Thoracic aorta (tissue), 2 donors: ENCODE results near the gene PKDREJ. TPM values are rescaled to one million over a fixed set of nuclear protein-coding genes. Genes with fewer than 3 reads are reported as not detected.

ENCODE experiments used
- ATAC-seq: fragments of 150-250 bp; one replicate; pipeline ENCODE4 v1.8.0; 2017; ENCODE audit warnings: low read depth; ENCODE audit not compliant: insufficient number of reproducible peaks, low FRiP score
- DNase-seq: peaks from one replicate; pipeline ENCODE4 v3.0.0-alpha.2; 2020; ENCODE audit warnings: low spot score
- H3K27ac ChIP-seq, 2 donors: fragments of 200-600 bp; sonication (generic); 1 replicate in 1 of 2; 2 replicates in 1 of 2; pipeline ENCODE4 v1.5.1; 2016; ENCODE audit warnings: mild to moderate bottlenecking in 2 of 2, moderate library complexity in 2 of 2
- H3K27me3 ChIP-seq: fragments of 200-600 bp; sonication (generic); replicated peaks from 2 replicates; pipeline ENCODE4 v1.6.0; 2016; ENCODE audit warnings: mild to moderate bottlenecking; ENCODE audit not compliant: insufficient read depth
- H3K36me3 ChIP-seq: fragments of 200-600 bp; sonication (generic); one replicate; pipeline ENCODE4 v1.5.1; 2016
- H3K4me1 ChIP-seq, 2 donors: fragments of 200-600 bp; sonication (generic); 1 replicate in 1 of 2; 2 replicates in 1 of 2; pipeline versions ENCODE4 v1.5.1 to v1.6.0; 2016; ENCODE audit warnings: low read depth in 2 of 2, mild to moderate bottlenecking in 1 of 2; ENCODE audit not compliant: control insufficient read depth in 1 of 2
- H3K4me3 ChIP-seq: fragments of 200-600 bp; sonication (generic); 2 replicates; pipeline ENCODE4 v1.5.1; 2016; ENCODE audit warnings: mild to moderate bottlenecking
- H3K9me3 ChIP-seq: fragments of 200-600 bp; sonication (generic); 2 replicates; pipeline ENCODE4 v1.5.1; 2016
- total RNA-seq, 2 donors: library from RNA; depleted of rRNA; stranded (reverse); fragments of >200 nt; gene quantifications; one replicate each; pipeline versions ENCODE4 v1.1.0 to v1.2.3, GENCODE V29; 2016
- TF ChIP-seq, protein P1 (sequence below): fragments of 200-600 bp; sonication (generic); IDR thresholded peaks from one replicate; pipeline ENCODE4 v1.5.1; 2019; ENCODE audit warnings: antibody characterized with exemption

Gene PKDREJ
- total RNA-seq, 2 donors from 2014 or later, result under 0.01 TPM; not detected in 1

DNA sequence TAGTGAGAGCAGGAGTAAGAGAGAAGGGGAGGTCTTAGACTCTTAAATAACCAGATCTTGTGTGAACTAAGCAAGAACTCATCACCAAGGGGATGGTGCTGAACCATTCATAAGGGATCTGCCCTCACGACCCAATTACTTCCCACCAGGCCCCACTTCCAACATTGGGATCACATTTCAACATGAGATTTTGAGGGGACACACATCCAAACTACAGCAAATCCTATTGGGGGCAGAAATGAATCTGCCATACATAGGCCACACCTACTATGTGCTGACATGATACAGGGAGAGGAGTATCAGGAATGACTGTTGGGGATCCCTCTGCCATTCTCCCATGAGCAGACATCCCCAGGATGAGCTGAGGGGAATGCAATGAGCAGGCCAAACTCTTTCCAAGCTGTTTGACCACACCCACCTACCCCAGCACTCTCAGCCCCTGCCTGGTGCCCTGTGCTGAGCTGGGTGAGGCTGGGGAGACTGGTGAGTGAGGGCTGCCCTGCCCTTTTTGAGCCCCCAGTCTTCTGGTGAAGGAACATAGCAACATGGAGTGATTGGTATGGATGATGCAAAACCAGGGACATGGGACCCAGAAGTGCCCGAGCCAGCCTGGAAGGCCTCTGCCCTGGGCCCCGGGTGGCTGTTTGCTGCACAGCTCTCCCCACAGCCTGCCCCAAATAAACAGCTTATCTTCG lies 32.3 kb upstream of the PKDREJ start:
- Histone ChIP-seq H3K36me3 (peaks cover 23% of the 10 kb centered on the region), H3K4me3 (peak overlapping the region; percentile 92), H3K27ac (peak overlapping the region; percentile 97 to 99), H3K27me3 (no peaks in the 10 kb centered on the region), H3K9me3 (no peaks in the 10 kb centered on the region), H3K4me1 (peaks cover 10 to 20% of the 10 kb centered on the region in 2 donors)
- ATAC-seq, result no peak
- no peak for DNase-seq
- TF ChIP-seq, protein P1, sequence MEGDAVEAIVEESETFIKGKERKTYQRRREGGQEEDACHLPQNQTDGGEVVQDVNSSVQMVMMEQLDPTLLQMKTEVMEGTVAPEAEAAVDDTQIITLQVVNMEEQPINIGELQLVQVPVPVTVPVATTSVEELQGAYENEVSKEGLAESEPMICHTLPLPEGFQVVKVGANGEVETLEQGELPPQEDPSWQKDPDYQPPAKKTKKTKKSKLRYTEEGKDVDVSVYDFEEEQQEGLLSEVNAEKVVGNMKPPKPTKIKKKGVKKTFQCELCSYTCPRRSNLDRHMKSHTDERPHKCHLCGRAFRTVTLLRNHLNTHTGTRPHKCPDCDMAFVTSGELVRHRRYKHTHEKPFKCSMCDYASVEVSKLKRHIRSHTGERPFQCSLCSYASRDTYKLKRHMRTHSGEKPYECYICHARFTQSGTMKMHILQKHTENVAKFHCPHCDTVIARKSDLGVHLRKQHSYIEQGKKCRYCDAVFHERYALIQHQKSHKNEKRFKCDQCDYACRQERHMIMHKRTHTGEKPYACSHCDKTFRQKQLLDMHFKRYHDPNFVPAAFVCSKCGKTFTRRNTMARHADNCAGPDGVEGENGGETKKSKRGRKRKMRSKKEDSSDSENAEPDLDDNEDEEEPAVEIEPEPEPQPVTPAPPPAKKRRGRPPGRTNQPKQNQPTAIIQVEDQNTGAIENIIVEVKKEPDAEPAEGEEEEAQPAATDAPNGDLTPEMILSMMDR, result no peak

DNA sequence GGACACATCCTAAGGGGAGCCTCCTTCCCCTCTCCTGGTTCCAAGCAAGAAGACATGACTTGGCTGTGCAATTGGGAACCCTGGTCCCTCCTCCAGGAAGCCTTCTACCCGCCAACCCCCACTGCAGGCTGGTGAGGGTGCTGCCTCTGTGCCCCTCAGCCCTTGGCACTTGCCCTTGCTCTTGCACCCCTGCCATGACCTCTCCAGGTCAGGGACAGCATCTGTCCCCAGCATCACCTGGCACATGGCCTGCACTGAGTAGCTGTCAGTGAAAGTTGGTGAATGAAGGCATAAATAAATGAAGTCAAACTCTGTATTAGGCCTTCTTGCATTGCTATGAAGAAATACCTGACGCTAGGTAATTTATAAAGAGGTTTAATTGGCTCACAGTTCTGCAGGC lies 31.6 kb upstream of the PKDREJ start:
- TF ChIP-seq, protein P1, result no peak
- no peak for ATAC-seq
- Histone ChIP-seq H3K9me3 (no peaks in the 10 kb centered on the region), H3K27me3 (no peaks in the 10 kb centered on the region), H3K4me1 (peaks cover 10 to 20% of the 10 kb centered on the region in 2 donors), H3K27ac (no peak overlapping the region), H3K36me3 (peaks cover 28% of the 10 kb centered on the region), H3K4me3 (no peak overlapping the region)
- no peak for DNase-seq

DNA sequence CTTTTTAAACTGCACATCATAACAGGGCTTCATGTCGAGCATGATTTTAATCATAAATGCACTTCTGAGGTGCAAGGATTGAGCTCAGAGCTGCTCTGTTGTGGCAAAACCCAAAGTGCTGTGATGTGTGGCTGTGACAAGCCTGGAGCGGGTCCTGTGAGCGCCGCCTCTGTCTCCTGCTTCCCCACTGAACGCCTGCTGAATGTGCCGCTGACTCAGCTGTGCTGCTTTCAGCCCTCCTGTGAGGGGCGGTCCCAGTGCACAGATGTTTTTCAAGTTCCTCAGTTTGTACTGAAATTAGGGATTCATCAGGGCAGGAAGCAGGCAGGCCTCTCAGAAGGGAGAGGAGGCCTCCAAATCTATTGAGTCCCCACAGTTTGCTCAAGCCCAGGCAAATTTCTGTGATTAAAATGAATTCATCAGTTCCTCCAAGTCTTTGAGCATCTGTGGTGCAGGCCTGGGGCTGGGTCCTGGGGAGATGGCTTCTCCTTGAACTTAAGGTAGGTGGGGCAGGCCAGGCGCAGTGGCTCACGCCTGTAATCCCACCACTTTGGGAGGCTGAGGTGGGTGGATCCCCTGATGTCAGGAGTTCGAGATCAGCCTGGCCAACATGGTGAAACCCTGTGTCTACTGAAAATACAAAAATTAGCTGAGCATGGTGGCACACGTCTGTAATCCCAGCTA lies 30.6 kb upstream of the PKDREJ start:
- Histone ChIP-seq H3K4me3 (no peak overlapping the region), H3K36me3 (peaks cover 35% of the 10 kb centered on the region), H3K4me1 (peaks cover 10 to 20% of the 10 kb centered on the region in 2 donors), H3K27me3 (no peaks in the 10 kb centered on the region), H3K27ac (peak overlapping the region in 1 of 2 donors; percentile 41), H3K9me3 (no peaks in the 10 kb centered on the region)
- no peak for ATAC-seq
- no peak for DNase-seq
- TF ChIP-seq, protein P1, result no peak

DNA sequence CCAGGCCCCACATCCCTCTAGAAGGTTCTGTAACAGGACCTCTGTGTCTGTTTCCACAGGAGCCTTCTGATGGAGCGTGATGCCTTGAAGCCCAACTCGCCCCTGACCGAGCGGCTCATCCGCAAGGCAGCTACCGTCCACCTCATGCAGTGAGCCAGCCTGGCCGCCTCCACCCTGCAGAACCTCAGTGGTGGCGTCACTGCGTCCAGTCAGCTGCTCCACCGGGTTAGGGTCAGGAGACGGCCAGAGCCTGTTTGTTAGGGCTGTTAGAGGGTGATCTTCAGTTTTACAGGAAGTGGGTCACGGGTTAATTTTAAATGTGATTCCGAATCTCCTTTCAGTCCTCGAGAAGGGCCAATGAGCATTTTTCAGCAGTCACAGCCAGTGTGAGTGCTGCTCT lies 29.6 kb upstream of the PKDREJ start:
- Histone ChIP-seq H3K9me3 (no peaks in the 10 kb centered on the region), H3K36me3 (peaks cover 35% of the 10 kb centered on the region), H3K27ac (peak overlapping the region in 1 of 2 donors; percentile 41), H3K4me1 (peaks cover 10 to 20% of the 10 kb centered on the region in 2 donors), H3K27me3 (no peaks in the 10 kb centered on the region), H3K4me3 (no peak overlapping the region)
- ATAC-seq (no peak), DNase-seq (no peak)
- TF ChIP-seq, protein P1, result no peak

DNA sequence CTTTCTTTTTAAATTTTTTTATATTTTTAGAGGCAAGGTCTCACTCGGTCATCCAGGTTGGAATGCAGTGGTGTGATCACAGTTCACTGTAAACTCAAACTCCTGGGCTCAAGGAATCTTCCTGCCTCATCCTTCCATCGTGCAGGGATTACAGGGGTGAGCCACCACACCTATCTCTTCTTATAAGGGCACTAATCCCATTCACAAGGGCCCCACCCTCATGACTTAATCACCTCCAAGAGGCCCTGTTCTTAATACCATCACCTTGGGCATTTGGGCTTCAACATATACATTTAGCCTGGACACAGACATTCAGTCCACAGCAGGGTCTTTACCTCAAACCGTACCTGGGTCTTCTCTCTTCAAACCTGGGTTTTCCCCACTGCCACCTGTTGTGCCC lies 29.0 kb upstream of the PKDREJ start:
- ATAC-seq (no peak), DNase-seq (no peak)
- peaks cover 9 to 15% of the 10 kb centered on the region in 2 donors for H3K4me1 ChIP-seq
- H3K9me3 ChIP-seq, result no peaks in the 10 kb centered on the region
- H3K36me3 ChIP-seq, result peaks cover 35% of the 10 kb centered on the region
- H3K27ac ChIP-seq, result no peak overlapping the region
- TF ChIP-seq, protein P1, result no peak
- H3K4me3 ChIP-seq, result no peak overlapping the region
- H3K27me3 ChIP-seq, result no peaks in the 10 kb centered on the region
